VCaP (cell line): ENCODE data around the gene STX1B.
"Not testable (repeated sequence)": the region's sequence is repeated elsewhere in the genome, so short reads cannot be mapped to it uniquely, and the experiment has no call there.

ENCODE experiments used
- H3K27ac ChIP-seq: fragments of 450-650 bp; 2 replicates; pipeline ENCODE4 v1.5.1; 2017
- TF ChIP-seq, protein P1 (sequence below): fragments of 450-650 bp; conservative IDR thresholded peaks from 2 replicates; pipeline ENCODE4 v1.5.1; 2017; ENCODE audit warnings: mild to moderate bottlenecking, moderate library complexity

STX1B gene

DNA sequence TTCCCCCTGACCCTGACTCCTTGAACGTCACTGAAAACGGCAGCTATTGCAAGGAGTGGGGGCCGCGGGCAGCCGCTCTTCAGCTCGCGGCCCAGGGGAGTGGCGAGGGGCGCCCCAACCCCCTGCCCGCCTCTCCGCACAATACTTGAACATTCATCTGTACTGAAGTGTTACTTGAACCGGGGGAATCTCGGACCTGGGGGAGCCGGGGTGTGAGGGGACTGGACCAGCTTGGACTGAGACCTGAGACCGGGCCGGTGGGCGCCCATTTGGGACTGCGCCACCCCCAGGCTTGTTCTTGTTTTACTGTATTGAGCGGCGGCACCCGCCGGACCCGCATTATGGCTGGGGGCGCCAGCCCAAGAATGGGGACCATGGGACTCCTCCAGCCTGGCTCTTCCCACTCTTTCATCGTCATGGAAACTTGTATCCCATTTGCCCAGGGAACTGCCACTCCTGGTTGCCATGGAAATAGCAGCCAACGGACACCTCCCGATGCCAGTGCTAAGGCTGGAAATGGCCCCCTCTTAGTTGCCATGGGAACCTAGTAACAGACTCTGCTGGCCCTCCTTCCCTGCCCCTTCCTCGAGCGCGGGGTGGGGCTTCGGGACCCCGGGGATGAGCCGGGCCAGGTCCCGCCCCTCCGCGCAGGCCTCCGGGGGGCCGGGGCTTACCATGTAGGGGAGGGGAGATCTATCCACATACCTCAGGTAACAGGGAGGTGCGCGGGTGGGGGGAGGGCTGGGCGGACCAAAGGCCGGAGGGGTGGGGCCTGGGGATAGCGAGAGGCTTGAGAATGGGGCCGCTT, 62.4 kb downstream of the STX1B start:
- peak overlapping the region; percentile 78 for H3K27ac ChIP-seq
- TF ChIP-seq, protein P1, sequence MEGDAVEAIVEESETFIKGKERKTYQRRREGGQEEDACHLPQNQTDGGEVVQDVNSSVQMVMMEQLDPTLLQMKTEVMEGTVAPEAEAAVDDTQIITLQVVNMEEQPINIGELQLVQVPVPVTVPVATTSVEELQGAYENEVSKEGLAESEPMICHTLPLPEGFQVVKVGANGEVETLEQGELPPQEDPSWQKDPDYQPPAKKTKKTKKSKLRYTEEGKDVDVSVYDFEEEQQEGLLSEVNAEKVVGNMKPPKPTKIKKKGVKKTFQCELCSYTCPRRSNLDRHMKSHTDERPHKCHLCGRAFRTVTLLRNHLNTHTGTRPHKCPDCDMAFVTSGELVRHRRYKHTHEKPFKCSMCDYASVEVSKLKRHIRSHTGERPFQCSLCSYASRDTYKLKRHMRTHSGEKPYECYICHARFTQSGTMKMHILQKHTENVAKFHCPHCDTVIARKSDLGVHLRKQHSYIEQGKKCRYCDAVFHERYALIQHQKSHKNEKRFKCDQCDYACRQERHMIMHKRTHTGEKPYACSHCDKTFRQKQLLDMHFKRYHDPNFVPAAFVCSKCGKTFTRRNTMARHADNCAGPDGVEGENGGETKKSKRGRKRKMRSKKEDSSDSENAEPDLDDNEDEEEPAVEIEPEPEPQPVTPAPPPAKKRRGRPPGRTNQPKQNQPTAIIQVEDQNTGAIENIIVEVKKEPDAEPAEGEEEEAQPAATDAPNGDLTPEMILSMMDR: no peak

DNA sequence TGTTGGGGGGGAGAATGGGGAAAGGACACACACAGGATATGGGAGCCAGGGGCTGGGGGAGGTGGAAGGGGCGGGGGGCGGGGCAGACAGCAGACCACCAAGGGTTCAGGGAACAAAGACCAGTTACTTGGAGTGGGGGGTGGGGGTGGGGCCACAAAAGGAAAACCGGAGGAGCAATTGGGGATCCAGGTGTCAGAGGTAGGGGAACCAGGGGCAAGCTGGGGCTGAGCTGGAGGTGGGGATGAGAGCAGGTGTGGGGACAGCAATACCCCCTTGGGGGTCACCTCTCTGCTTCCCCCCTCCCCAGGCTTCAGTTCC, 62.9 kb downstream of the STX1B start:
- H3K27ac ChIP-seq: no peak overlapping the region
- TF ChIP-seq, protein P1: no peak

DNA sequence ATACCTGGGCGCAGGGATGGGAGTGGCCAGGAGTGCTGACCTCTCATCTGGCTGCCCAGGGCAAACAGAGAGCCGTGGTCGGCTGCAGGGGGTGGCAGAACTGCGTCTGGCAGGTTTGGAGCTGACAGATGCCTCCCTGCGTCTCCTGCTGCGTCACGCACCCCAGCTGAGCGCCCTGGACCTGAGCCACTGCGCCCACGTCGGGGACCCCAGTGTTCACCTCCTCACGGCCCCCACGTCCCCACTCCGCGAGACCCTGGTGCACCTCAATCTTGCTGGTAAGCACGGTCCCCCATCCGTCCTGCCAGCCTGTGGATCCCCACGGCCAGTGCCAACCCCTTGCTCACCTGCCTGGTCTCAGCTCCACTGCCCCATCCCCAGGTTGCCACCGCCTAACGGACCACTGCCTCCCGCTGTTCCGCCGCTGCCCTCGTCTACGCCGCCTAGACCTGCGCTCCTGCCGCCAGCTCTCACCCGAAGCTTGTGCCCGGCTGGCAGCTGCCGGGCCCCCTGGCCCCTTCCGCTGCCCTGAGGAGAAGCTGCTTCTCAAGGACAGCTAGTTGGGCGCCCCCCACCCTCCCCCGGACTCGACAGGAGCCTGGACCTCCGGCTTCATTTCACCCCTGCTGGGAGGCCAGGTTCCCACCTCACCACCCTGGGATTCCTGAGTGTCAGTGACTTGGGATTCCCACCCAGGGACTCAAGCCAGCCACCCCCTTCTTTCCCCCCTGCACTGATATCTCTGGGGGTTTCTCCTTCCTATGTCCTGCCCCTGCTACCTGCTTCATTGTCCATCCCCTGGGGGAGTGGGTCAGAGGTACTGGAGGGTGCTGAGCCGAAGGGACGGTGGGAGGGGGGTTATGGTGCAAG, 63.5 kb downstream of the STX1B start:
- TF ChIP-seq, protein P1: no peak
- no peak overlapping the region for H3K27ac ChIP-seq

DNA sequence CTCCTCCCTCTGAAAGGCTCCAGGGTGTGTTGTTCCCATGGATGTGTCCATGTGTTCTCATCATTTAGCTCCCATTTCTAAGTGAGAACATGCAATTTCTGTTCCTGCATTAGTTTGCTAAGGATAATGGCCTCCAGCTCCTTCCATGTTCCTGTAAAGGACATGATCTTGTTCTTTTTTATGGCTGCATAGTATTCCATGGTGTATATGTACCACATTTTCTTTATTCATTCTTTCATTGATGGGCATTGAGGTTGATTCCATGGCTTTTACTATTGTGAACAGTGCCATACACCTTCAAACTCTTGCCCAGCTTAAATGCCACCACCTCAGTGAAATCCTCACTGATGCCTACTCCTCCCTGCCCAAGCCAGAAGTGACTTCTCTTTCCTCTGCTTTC, 66.1 kb downstream of the STX1B start:
- TF ChIP-seq, protein P1: no peak
- H3K27ac ChIP-seq: no peak overlapping the region

DNA sequence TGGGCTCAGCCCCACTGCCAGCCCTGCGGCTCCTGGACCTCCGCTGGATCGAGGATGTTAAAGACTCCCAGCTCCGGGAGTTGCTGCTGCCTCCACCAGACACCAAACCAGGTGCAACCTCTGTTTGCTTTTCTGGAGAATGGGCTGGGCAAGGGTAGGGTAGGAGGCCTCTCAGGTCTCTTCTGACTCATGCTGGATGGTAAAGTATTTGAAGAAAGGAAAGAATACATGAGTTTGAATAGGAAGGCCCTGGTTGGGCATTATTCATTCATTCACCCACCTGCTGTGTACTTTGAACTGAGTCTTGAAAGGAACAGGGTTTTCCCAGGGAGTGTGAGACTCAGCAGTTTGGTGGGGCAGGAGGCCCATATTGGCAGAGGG, 68.0 kb downstream of the STX1B start:
- TF ChIP-seq, protein P1: no peak
- no peak overlapping the region for H3K27ac ChIP-seq

DNA sequence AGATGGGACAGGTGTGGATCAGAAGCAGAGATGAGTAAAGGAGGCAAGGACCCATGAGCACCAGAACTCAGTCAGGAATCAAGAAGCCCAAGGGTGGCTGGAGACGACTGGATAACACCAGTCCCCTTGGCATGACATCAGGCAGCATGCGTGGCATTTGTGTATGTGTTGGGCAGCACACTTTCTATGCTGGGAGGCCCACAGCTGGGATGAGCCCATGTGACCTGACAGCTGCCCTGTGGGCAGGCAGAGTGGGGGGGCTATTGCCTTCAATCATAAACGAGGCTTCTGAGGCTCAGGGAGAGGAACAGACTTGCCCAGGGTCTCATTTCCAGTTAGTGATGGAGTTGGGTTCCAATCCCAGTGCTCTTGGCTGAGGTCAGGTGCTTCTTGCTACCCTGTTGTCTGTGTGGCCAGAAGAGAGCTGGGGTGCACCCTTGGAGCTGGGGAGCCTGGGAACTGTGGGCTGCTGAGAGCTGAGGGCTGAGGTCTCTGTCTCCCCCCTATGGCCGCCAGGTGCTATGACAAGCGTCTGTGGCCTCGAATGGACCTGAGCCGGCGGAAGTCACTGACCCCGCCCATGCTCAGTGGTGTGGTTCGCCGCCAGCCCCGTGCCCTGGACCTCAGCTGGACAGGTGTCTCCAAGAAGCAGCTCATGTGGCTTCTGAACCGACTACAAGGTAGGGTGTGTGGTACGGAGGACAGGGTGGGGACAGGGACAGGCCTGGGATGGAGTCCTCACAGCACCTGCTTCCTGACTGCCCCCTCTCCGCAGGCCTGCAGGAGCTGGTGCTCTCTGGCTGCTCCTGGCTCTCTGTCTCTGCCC, 68.6 kb downstream of the STX1B start:
- H3K27ac ChIP-seq: no peak overlapping the region
- TF ChIP-seq, protein P1: peak; percentile 84

DNA sequence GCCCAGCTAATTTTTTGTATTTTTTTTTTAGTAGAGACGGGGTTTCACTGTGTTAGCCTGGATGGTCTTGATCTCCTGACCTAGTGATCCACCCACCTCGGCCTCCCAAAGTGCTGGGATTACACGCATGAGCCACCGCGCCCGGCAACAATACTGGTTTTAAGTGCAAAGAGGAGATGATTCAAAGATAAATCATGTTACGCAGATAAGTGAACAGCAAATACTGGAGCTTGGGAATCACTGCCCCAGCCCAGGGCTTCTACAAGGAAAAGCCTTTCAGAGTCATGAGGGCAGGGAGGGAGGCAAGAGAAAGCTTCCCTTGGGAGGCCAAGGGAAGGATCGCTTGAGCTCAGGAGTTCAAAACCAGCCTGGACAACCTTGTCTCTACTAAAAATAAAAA, 70.9 kb downstream of the STX1B start:
- H3K27ac ChIP-seq: not testable (repeated sequence)
